IMR-90 (cell line): ENCODE measurements around the gene SLC13A1. TPM values are rescaled to one million over a fixed set of nuclear protein-coding genes. Genes with fewer than 3 reads are reported as not detected.

Experiments used
- ATAC-seq: fragments of 200-7000 bp; cut with Tn5 transposase; 2 replicates; pipeline ENCODE4 v1.9.1; 2020; ENCODE audit warnings: low read depth, mild to moderate bottlenecking, moderate library complexity
- BruUV-seq: library from RNA; stranded (reverse); fragments of 400-500 nt; replicated peaks from 2 replicates; lab custom pipeline; 2021; lab: Mats Ljungman, UMichigan
- CTCF ChIA-PET: fragments of 300-600 bp; formaldehyde crosslinking; extraction: SDS; loops from one replicate; lab custom pipeline; 2021; ENCODE audit warnings: antibody characterized with exemption; lab: Yijun Ruan, JAX
- POLR2A ChIA-PET: fragments of 300-600 bp; sonication (Branson Sonifier 250); formaldehyde crosslinking; loops from one replicate; lab custom pipeline; 2022; ENCODE audit warnings: antibody characterized with exemption; ENCODE audit not compliant: unreplicated experiment; lab: Charles Lee
- DNase-seq: peaks from one replicate; pipeline ENCODE4 v3.0.0; 2013
- H2AFZ ChIP-seq: replicated peaks from 2 replicates; pipeline ENCODE3; 2013; ENCODE audit warnings: low read length, mild to moderate bottlenecking; ENCODE audit not compliant: poor library complexity
- H2AK5ac ChIP-seq: 2 replicates; pipeline ENCODE4 v1.6.1; 2013; ENCODE audit warnings: low read depth, low read length, inconsistent platforms
- H2AK9ac ChIP-seq: replicated peaks from 2 replicates; pipeline ENCODE3; 2013; ENCODE audit warnings: mild to moderate bottlenecking, low read depth, low read length, moderate library complexity; ENCODE audit not compliant: poor library complexity
- H2BK120ac ChIP-seq: 2 replicates; pipeline ENCODE4 v1.6.1; 2013; ENCODE audit warnings: low read depth, low read length, inconsistent platforms
- H2BK15ac ChIP-seq: 3 replicates; pipeline ENCODE4 v1.6.1; 2013; ENCODE audit warnings: low read depth, low read length, inconsistent platforms
- H2BK20ac ChIP-seq: 2 replicates; pipeline ENCODE4 v1.6.1; 2013; ENCODE audit warnings: low read depth, mild to moderate bottlenecking, inconsistent platforms, low read length, moderate library complexity
- H2BK5ac ChIP-seq: 2 replicates; pipeline ENCODE4 v1.6.1; 2013; ENCODE audit warnings: mild to moderate bottlenecking, low read depth, low read length, inconsistent platforms; ENCODE audit not compliant: poor library complexity, severe bottlenecking
- H3K14ac ChIP-seq: replicated peaks from 2 replicates; pipeline ENCODE4 v1.6.1; 2013; ENCODE audit warnings: low read depth, low read length, inconsistent platforms
- H3K18ac ChIP-seq: 2 replicates; pipeline ENCODE4 v1.6.1; 2013; ENCODE audit warnings: low read depth, low read length, control low read depth
- H3K23ac ChIP-seq: 2 replicates; pipeline ENCODE4 v1.6.1; 2013; ENCODE audit warnings: low read depth, low read length, inconsistent platforms
- H3K27ac ChIP-seq: 2 replicates; pipeline ENCODE4 v1.5.1; 2013; ENCODE audit warnings: mild to moderate bottlenecking, control low read depth, low read length; ENCODE audit not compliant: insufficient read depth
- H3K27me3 ChIP-seq: 2 replicates; pipeline ENCODE4 v1.6.1; 2013; ENCODE audit warnings: low read length; ENCODE audit not compliant: control insufficient read depth, insufficient read depth
- H3K36me3 ChIP-seq: 2 replicates; pipeline ENCODE4 v1.6.1; 2013; ENCODE audit warnings: low read length, mixed read lengths; ENCODE audit not compliant: control insufficient read depth, insufficient read depth
- H3K4ac ChIP-seq: 2 replicates; pipeline ENCODE4 v1.6.1; 2013; ENCODE audit warnings: low read depth, low read length, inconsistent platforms
- H3K4me1 ChIP-seq: 2 replicates; pipeline ENCODE4 v1.6.1; 2013; ENCODE audit warnings: low read length, mixed read lengths; ENCODE audit not compliant: control insufficient read depth, insufficient read depth
- H3K4me2 ChIP-seq: 2 replicates; pipeline ENCODE4 v1.6.1; 2013; ENCODE audit warnings: low read depth, mild to moderate bottlenecking, control low read depth, low read length, moderate library complexity
- H3K4me3 ChIP-seq: 2 replicates; pipeline ENCODE4 v1.5.1; 2013; ENCODE audit warnings: low read depth, mild to moderate bottlenecking, control low read depth, low read length, moderate library complexity; ENCODE audit not compliant: insufficient read depth
- H3K56ac ChIP-seq: 2 replicates; pipeline ENCODE4 v1.6.1; 2013; ENCODE audit warnings: low read length, inconsistent platforms; ENCODE audit not compliant: insufficient read depth; ENCODE audit errors: extremely low read depth
- H3K79me1 ChIP-seq, 2 experiments: 2 replicates each; pipeline ENCODE4 v1.6.1; 2013; ENCODE audit warnings: low read length in 2 of 2, inconsistent platforms in 1 of 2, low read depth in 1 of 2
- H3K9ac ChIP-seq: 2 replicates; pipeline ENCODE4 v1.6.1; 2013; ENCODE audit warnings: low read depth, low read length, control low read depth
- H3K9me1 ChIP-seq: 2 replicates; pipeline ENCODE4 v1.6.1; 2013; ENCODE audit warnings: low read length, inconsistent platforms; ENCODE audit not compliant: insufficient read depth
- H3K9me3 ChIP-seq: 2 replicates; pipeline ENCODE4 v1.6.1; 2013; ENCODE audit warnings: low read length; ENCODE audit not compliant: control insufficient read depth, insufficient read depth
- H4K20me1 ChIP-seq: 2 replicates; pipeline ENCODE4 v1.6.1; 2013; ENCODE audit warnings: low read length, inconsistent platforms; ENCODE audit not compliant: insufficient read depth
- H4K5ac ChIP-seq: 2 replicates; pipeline ENCODE4 v1.6.1; 2013; ENCODE audit warnings: mild to moderate bottlenecking, low read depth, low read length, control low read depth
- H4K8ac ChIP-seq, 2 experiments: 2 replicates each; pipeline ENCODE4 v1.6.1; 2013; ENCODE audit warnings: low read depth in 2 of 2, low read length in 2 of 2, control low read depth in 1 of 2, inconsistent platforms in 1 of 2
- H4K91ac ChIP-seq: 2 replicates; pipeline ENCODE4 v1.6.1; 2013; ENCODE audit warnings: low read depth, low read length, inconsistent platforms; ENCODE audit not compliant: insufficient read depth
- FOS ChIP-seq: fragments of 150-350 bp; IDR thresholded peaks from 2 replicates; pipeline ENCODE4 v1.6.1; 2016; ENCODE audit warnings: low read depth, low read length
- NFE2L2 ChIP-seq: fragments of 150-350 bp; IDR thresholded peaks from 2 replicates; pipeline ENCODE4 v1.6.1; 2016; ENCODE audit warnings: low read depth, mild to moderate bottlenecking, low read length
- POLR2A ChIP-seq: IDR thresholded peaks from 2 replicates; pipeline ENCODE4 v1.6.1; 2012; ENCODE audit warnings: mild to moderate bottlenecking, low read depth, low read length
- RFX5 ChIP-seq: IDR thresholded peaks from 2 replicates; pipeline ENCODE4 v1.8.0; 2012; ENCODE audit warnings: low read depth, mild to moderate bottlenecking, low read length, moderate library complexity
- WGBS, 2 experiments: methylation state at CpG; one replicate each; pipeline versions ENCODE4 v1.1.5 to v1.1.7; 2013; ENCODE audit warnings: missing lambda C conversion rate in 2 of 2; ENCODE audit not compliant: insufficient read length in 1 of 2; ENCODE audit errors: extremely low coverage in 2 of 2; 5-methylcytosine and 5-hydroxymethylcytosine counted together
- dilution Hi-C: fragments of 300-500 bp; cut with HindIII; formaldehyde crosslinking; loops from one replicate; pipeline ENCODE4 v1.14.3; 2018; ENCODE audit warnings: low sequenced_read_pairs; ENCODE audit not compliant: unreplicated experiment
- in situ Hi-C: fragments of 300-500 bp; cut with MboI; formaldehyde crosslinking; loops from 3 replicates; pipeline ENCODE4 v1.14.3; 2019; ENCODE audit warnings: low sequenced_read_pairs, inconsistent platforms, mixed read lengths
- intact Hi-C: fragments of 100-400 bp; cut with micrococcal nuclease; formaldehyde crosslinking; loops from 2 replicates; pipeline ENCODE4 v1.10.0; 2022
- polyA plus RNA-seq, 3 experiments: library from polyadenylated mRNA; depleted of rRNA; stranded (reverse); fragments of >200 nt; gene quantifications; 2 replicates each; pipeline ENCODE4 v1.2.3, GENCODE V29; 2012; ENCODE audit warnings: low replicate concordance in 1 of 3
- total RNA-seq: library from RNA; depleted of rRNA; stranded (reverse); fragments of >200 nt; gene quantifications from 2 replicates; pipeline ENCODE4 v1.2.3, GENCODE V29; 2012

The SLC13A1 gene
- total and polyA plus RNA-seq, 2 of the 4 experiments (the other 2 are of a cell fraction) = not detected

GRCh38 chr7:123220396-123220795 is 20.6 kb upstream of the SLC13A1 start:
- DNase-seq = no peak

More at GRCh38 chr7:123220396-123220795, 20.6 kb upstream of the SLC13A1 start:
- Histone ChIP-seq H3K18ac (no peak overlapping the region), H2BK120ac (no peak overlapping the region), H3K23ac (no peak overlapping the region), H2AK9ac (no peak overlapping the region), H2AFZ (no peak overlapping the region), H3K9me3 (peaks cover 3% of the 10 kb centered on the region; the same call in 1 of the 2 replicates), H3K4me3 (no peak overlapping the region), H3K14ac (no peak overlapping the region), H3K56ac (no peak overlapping the region), H4K91ac (no peak overlapping the region), H3K36me3 (no peaks in the 10 kb centered on the region), H2BK15ac (no peak overlapping the region), H2AK5ac (no peak overlapping the region), H3K4me2 (no peak overlapping the region), H4K5ac (no peak overlapping the region), H3K79me1 (no peaks in the 10 kb centered on the region), H4K20me1 (no peaks in the 10 kb centered on the region), H3K9me1 (no peaks in the 10 kb centered on the region), H3K4ac (no peak overlapping the region), H2BK20ac (no peak overlapping the region), H3K9ac (no peak overlapping the region), H2BK5ac (no peak overlapping the region), H3K27me3 (no peaks in the 10 kb centered on the region), H4K8ac (no peak overlapping the region), H3K4me1 (no peaks in the 10 kb centered on the region), H3K27ac (no peak overlapping the region)
- CTCF ChIA-PET = no interaction called here
- no TSS peak for BruUV-seq
- ATAC-seq = no peak
- dilution Hi-C loops (no loop called here), in situ Hi-C loops (no loop called here), intact Hi-C loops (no loop called here)
- 25 to 100% methylated on average over 1 of the region's 1 CpG for WGBS, 2 experiments
- POLR2A ChIA-PET = no interaction called here
- TF ChIP-seq RFX5 (no peak), POLR2A (no peak), FOS (no peak), NFE2L2 (no peak)
